Activated CD4-positive, alpha-beta T cell treated with anti-CD3 and anti-CD28 coated beads for 4 hours (primary cell): ENCODE data around the gene XPO6.

Source experiments
- DNase-seq, 2 donors: peaks; one replicate each; pipeline ENCODE4 v3.0.0-alpha.2; 2020

XPO6 gene

DNA sequence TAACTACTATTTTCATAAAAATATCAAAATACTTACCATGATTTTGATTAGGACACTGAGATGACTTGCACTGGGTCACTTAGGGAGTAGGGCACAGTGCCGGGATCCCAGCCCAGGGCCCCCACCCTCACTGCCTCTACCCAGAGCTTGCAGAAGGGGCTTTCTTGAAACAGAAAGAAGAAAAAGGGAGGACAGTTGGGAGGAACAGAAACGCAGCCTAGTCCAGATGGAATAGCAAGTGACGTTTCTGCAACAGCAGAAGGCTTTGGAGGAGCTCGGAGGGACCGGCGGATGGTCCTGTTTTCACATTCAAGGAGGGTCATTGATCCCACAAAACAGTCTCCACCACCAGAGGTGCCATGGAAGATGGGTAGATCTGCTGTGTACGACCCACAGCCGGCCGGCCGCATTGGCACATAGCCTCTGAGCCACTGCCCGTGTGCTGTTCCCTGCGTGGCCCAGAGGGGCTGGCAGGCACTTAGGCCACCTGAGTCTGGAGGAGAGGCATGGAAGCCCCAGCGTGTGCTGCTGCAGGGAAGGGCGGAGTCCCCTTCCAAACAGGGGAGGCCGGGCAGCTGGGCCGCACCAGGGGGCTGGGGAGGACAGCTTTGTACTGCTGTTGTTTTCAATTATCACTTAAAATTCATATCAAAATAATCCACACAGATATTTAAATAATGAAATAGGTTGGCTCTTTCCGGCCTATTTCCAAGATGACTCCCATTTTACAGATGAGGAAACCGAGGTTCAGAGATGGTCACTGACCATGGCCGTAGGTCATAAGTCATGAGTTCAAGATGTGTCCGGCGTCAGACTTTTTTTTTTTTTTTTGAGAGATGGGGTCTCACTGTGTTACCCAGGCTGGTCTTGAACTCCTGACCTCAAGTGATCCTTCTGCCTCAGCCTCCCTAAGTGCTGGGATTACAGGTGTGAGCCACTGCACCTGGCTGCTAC lies 125.3 kb downstream of the XPO6 start:
- no peak for DNase-seq

DNA sequence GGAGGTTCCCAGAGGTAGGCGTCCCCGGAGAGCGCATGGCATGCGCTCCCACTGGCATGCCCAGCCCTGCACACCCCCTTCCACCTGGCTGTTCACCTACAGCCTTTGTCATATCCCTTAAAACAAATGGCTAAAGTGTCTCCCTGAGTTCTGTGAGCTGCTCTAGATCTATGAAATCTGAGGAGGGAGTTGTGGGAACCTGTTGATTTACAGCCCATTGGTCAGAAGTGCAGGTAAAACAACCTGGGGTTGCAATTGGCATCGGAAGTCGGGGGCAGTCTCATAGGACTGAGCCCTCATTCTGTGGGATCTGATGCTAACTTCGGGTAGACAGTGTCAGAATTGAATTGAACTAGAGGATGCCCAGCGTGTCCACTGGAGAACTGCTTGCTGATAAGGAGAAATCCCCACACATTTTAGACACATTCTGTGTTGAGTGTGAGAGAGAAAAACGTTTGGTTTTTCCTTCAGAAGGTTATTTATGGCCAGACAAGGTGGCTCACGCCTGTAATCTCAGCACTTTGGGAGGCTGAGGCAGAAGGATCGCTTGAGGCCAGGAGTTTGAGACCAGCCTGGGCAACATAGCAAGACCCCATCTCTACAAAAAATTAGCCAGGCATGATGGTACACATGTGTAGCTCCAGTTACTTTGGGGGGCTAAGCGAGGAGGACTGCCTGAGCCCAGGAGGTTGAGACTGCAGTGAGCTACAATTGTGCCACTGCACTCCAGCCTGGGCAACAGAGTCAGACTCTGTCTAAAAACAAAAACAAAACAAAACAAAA lies 126.2 kb downstream of the XPO6 start:
- DNase-seq = no peak

DNA sequence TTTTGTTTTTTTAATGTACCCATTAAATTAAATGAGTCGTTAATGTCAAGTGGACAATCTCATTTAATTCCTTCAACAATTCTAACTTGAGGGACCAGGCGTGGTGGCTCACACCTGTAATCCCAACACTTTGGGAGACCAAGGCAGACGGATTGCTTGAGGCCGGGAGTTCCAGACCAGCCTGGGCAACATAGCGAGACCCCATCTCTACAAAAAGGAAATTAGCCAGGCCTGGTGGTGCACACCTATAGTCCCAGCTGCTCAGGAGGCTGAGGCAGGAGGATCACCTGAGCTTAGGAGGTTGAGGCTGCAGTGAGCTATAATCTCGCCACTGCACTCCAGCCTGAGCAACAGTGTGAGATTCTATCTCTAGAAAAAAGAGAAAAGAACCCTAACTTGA lies 127.6 kb downstream of the XPO6 start:
- no peak for DNase-seq

DNA sequence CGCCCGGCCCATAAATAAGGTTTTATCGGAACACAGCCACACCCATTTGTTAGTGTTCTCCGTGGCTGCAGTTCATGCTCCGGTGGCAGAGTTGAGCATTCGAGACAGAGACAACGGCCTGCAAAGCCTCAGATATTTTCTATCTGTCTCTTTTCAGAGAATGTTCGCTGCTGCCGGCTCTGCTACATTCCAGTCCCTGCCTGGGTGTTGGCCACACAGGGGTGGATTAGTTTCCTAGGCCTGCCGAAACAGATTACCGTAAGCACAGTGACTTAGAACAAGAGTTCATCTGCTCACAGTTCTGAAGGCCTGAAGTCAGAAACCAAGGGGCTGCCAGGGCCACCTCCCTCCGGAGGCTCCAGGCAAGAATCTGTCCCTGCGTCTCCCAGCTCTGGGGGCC lies 129.1 kb downstream of the XPO6 start:
- no peak for DNase-seq

DNA sequence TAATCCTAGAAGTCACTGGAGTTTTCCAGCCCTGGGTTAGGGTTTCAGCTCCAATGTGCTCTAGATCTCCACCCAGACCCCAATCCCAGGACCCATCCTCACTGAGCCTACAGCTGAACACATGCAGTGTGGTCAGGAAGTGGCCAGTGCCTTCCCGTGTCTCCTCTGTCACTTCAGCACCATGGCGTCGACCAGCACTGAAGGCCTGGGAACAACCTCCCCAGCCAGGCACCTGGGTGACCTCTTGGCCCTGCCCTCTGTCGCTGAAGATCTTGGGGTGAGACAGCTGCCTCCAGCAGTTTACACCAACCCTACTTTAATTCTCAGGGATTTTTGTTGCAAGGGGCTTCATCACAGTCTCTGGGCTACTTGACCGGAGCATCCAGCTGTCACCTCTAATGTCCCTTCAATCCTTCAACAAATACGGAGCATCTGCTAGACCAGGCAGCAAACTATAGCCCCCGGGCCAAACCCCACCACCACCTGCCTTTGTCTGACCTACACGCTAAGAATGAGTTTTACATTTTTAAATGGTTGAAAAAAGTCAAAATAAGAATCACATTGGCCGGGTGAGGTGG lies 130.3 kb downstream of the XPO6 start:
- DNase-seq = no peak

DNA sequence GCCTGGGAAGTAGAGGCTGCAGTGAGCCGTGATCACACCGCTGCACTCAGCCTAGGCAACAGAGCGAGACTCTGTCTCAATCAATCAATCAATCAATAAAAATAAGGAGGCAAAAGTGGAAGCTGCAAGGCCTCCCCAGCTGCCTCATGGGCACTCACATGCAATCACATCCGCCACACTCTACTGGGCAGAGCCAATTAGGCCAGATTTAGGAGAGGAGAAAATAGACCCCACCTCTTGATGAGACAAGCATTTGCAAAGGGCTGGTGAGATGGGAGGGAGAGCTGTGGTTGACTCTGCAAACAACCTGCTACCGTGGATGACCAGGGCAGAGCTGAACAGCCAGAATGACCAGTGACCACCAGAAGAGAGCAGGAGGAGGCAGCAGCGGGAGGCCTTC lies 133.5 kb downstream of the XPO6 start:
- no peak for DNase-seq

DNA sequence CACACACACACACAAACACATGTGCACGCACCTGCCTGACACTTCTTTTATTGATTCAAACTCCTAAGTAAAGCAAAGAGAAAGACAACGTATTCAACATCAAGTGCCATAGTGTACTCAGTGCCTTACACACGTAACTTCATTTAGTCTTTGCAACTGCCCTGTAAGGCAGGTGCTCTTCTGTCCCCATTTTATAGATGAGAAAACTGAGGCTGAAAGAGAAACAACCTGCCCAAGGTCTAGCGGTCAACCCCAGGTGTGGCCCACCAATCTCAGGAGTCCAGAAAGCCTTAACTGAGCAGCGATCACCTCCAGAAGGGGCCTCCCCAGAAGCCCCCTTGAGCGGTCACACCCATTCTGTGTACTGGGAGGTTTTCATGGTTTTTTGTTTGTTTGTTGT lies 137.9 kb downstream of the XPO6 start:
- DNase-seq = no peak

DNA sequence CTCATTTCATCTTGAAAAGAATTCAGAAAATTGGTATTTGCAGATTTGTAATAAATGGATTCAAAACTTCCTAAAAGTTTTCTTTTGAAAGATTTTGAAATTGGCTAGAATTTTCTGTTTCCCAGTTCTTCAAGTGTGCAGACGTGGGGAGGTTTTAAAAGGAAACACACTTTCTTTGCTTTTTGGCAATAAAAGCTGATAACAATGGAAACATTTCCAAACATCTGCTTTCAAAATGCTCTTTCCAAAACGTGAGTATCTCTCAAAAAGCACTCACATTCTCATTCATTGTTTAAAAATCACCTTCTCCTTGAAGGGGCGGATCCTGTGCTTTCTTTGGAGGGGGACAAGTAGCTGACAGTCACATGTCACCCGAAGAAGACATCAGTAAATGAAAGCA lies 139.7 kb downstream of the XPO6 start:
- DNase-seq = no peak

DNA sequence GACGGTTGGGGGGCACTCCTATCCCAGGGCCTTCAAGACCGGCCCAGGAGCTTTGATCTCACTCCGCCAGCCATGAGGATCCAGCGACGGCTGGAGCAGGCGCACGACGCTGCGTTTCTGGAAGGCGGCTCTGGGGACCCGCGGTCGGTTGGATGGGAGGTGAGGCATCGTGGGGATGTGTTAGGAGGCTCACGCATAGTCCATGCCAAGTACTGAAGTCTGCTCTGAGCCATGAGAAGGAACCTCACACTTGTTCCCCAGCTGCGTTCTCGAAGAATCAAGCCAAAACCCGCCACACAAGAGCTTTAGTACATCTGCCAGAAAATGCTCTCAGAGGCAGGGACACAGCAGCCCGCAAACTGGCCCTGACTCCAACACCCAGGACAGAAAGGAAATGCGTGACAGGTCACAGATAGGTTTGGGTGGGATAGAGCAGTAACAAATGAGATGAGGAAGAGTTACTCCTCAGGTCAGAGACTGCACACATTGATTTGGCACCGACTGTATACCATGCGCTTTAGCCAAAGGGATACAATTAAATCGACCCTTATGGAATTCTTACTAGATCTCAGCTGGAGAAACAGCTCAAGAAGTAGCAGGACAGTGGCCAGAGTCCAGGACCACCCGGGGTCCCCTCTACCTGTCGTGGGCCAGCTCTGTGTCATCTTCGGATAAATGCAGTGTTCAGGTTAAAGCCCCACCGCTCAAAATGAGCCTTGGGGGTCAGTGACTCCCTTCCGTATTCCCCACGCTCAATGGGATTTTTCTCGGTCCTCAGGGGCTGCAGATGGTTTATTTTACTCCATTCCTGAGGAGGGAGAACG lies 141.6 kb downstream of the XPO6 start:
- DNase-seq = no peak

DNA sequence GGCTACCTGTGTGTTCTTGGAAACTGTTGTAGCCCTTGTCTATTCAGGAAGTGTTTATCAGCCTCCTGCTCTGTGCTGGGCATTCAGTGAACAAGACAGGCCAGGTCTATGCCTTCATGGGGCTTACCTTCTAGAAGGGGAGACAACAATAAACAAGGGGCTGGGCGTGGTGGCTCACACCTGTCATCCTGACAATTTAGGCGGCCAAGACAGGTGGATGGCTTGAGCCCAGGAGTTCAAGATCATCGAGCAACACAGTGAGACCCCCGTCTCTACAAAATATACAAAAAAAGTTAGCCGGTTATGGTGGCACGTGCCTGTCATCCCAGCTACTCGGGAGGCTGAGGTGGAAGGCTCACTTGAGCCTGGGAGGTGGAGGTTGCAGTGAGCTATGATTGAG lies 142.8 kb downstream of the XPO6 start:
- no peak for DNase-seq

DNA sequence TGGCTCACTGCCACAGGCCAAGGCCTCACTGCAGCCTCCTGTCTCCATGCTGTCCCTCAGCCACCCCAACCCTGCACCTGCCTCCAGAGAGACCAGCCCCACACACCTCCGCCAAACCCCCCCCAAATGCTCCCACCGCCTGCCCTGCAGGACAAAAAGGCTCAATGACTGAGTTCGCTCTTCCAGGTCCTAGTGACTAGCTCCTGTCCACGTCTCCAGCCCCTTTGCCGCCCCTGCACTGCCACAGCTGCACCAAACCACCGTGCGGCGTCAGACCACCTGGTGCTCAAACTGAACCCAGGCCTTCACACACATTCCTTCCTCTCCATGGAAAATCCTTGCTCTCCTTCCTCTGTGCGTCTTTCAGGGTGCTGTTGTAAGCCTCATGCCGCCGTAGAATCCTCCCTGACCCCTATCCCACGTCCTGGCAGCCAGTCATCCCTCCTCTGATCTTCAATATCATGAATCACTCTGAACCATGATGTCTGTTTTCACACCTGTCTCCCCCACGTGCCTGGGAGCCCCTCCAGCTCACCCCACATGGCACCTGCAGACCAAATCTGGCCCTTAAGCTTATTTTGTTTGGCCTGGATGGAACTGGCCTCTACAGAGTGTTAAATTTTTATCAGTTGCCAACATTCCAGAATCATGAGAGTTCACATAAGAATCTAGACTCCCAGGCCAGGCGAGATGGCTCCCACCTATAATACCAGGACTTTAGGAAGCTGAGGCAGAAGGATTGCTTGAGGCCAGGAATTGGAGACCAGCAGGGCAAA lies 144.0 kb downstream of the XPO6 start:
- DNase-seq = no peak

DNA sequence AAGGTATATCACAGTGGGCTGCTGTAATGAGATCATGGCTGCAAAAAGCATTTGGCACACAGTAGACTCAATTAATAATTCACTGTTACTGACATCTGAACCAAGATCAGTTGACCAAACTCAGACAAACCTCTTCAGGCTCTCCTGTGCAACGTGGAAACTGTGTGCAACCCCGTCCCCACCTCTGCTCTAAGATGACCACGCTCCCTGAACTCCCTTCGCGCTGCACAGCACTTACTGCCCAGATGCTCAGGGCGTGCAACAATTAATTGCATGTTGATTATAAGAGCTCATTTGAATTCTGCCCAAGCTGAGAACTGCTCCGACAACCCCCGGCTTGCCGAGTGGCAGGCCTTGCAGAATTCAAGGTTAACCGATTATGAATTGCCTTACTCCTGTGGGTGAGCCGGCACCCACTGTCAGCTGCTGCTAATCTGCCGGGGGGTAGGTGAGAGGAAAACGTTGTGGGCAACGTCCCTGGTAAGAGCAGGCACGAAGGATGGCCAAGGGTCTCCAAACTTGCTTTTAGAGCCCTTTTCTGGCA lies 147.0 kb downstream of the XPO6 start:
- DNase-seq = no peak

DNA sequence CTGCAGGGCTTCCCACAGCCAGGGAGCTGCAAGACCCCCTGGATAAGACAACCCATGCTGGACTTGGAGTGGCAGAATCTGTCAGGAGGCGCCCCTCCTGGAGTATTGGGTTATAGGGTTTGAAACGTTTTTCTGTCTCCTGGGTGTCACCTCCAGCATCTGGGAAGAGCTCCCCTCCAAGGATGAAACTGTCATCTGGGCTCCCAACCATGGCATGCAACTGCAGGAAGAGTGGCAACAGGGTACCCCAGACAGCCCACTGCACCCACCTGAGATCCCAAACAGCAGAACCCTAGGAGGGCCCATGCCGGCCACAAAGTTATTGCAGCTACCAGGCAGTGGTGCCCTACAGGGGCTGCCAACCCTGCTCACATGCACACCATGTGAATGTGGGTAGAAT lies 147.6 kb downstream of the XPO6 start:
- no peak for DNase-seq

DNA sequence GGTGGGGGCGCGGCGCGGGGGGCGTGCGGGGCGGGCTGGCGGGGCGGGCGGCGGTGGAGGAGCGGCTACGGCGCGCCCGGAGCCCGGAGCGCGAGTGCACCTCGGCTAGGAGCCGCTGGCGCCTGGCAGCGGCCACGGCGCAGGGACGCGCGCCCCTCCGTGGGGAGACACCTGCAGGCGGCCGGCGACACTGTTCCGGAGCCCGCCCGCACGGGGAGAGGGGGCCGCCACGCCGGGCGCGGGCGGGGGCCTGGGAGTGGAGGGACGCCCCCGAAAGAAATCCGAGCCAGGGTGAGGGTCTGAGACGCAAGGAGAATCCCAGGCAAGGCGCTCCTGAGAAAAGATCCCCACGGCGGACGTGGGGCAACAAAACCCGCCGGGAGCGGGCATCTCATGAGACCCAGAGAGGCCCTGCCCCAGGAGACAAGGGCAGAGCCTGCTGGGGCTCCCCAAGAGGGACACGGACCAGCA lies 148.1 kb downstream of the XPO6 start, which contains the start of gene GSG1L:
Gene GSG1L (minus strand): TSS at position 124 of the 471 bp plus-strand sequence. CDS start 290 bp downstream, outside the sequence.
- no peak for DNase-seq

DNA sequence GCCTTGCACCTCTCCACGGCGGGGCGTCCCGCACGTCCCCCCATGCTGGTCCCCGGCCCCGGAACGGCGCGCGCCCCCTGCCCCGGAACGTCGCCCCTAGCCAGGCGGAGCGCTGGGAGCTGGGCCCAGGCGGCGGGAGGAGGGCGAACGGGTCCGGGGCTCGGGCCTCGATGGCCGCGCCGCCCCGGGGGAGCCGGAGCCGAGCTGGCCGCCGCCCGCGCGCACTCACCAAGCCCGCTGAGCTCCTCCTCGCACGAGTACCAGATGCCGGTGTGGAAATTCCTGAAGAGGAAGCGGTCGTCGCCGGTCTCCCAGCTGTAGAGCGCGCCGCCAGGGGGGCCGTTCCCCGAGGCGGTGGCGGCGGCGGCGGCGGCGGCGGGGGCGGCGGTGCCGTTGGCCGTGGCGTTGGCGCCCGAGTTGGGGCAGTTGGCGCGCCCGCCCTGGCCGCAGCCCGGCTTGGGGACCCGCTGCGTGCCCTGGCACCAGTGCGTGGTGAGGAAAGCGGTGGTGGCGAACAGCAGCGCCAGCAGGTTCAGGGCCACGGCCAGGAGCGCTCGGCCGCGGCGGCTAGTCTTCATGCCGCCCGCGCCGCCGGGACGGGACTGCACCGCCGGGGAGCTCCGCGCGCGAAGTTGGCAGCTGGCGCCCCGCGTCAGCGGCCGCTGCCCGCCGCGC lies 148.8 kb downstream of the XPO6 start:
- DNase-seq = no peak

DNA sequence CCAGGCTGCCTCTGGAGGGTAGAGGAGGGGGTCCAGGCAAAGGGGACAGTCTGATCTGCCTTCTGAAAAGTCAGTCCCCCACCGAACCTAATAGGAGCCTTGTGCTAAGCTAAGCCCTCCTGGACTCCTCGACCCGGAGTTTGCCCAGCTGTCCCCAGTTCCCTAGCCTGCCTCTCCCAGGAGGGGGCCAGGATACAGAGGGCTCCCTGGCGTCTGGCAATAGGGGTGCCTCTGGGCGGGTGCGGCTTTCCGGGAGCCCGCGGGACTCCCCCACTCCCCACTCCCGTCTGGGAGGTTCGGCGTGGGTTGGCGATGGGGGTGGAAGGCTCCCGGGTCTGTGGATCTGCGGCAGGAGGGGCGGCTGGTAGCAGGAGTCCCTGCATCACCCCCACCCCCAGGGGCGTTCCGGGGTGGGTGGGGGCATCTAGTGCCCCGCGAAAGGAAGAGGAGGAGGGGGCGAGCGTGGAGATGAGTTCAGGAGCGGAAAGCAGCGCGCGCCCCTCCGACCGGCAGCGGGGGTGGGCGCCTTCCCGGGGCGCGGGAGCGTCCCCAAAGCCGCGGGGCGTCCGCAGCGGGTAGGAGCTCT lies 149.4 kb downstream of the XPO6 start:
- no peak for DNase-seq

DNA sequence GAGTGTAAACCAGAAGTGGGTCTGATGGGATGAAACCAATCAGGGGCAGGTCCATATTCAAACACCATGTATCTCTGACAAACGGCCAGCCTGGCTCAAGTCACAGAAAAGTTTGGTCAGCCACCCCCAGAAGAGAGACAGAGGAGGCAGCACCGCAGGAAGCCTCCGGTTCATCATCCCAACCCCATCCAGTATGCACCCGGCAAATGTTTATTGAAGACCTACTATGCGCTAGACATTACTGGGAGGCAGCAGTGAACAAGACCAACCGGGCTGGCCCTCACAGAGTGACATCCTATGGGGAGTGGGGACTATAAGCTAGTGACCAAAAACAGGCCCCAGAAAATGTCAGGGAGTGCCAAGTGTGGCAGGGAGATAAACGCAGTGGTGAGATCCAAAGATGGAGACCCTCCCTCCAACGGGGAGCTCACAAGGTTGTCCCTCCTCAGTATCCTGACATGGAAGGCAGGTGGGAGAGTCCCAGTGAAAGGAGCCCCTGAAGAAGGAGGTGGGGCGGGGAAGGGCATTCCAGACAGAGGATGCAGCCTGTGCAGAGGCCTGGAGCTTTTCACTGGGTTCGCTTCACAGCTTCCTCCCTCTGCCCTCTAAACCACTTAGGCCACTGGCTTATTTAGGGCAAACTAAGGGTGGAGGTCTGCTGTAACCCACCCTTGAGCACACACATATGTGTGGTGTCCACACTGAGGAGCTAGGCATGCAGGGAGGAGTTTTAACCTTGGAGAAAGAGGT lies 150.2 kb downstream of the XPO6 start:
- DNase-seq = no peak

DNA sequence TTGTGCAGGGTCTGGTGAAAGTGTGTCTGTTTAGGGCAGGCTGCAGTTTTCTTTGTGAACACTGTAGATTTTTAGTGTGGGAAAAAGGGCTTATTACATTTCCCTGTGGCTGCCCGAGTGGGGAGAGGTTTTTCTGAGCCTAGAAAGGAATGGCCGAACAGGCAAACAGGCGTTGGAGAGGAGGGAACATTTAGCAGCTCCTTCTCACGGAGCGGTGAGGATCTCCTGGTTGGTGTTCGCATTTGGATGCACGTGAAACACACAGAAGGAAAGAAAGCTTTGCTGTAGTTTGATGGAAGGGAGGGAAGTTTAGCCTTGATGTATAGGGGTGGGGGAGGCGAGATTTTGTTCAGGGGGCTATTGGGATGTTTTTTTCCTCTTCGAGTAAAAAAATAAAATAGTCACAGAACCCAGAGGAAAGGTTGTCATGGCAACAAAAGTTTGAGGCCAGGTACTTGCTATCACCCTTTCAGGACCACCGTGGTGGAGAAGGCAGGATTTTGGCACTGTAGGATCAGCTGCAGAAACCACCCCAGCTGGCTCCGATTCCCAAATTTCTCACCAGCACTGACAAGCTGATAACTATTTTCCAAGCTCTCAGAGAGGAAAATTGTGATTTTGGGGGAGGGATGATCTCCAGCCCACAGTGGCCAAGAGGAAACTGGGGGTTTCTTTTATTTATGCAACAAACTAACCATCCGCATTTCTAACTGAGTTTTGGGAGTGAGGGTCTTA lies 151.8 kb downstream of the XPO6 start:
- DNase-seq = no peak
